Ascending aorta (tissue), 2 donors: ENCODE results near the gene MUC2. TPM values are rescaled to one million over a fixed set of nuclear protein-coding genes. Genes with fewer than 3 reads are reported as not detected.

Source experiments
- DNase-seq, 2 donors: peaks; one replicate each; pipeline ENCODE4 v3.0.0-alpha.2; 2019; ENCODE audit warnings: low spot score in 2 of 2
- H3K27ac ChIP-seq, 2 donors: fragments of 200-600 bp; sonication (generic); one replicate each; pipeline ENCODE4 v1.5.1; 2016 to 2017; ENCODE audit warnings: mild to moderate bottlenecking in 1 of 2
- H3K27me3 ChIP-seq: fragments of 200-600 bp; sonication (generic); one replicate; pipeline ENCODE4 v1.5.1; 2017
- H3K36me3 ChIP-seq, 2 donors: fragments of 200-600 bp; sonication (generic); one replicate each; pipeline ENCODE4 v1.5.1; 2016
- H3K4me1 ChIP-seq, 2 donors: fragments of 200-600 bp; sonication (generic); one replicate each; pipeline ENCODE4 v1.5.1; 2016 to 2017; ENCODE audit warnings: mild to moderate bottlenecking in 1 of 2
- H3K4me3 ChIP-seq, 2 donors: fragments of 200-600 bp; sonication (generic); one replicate each; pipeline ENCODE4 v1.5.1; 2016 to 2017; ENCODE audit warnings: mild to moderate bottlenecking in 1 of 2
- H3K9me3 ChIP-seq, 2 donors: fragments of 200-600 bp; sonication (generic); one replicate each; pipeline ENCODE4 v1.5.1; 2016
- CTCF ChIP-seq, 3 experiments: fragments of 200-600 bp in 2 of 3; fragments of 450-650 bp in 1 of 3; sonication (generic) in 2 of 3; IDR thresholded peaks; one replicate each; pipeline ENCODE4 v1.5.1; 2016 to 2019; ENCODE audit warnings: antibody characterized with exemption in 3 of 3, mild to moderate bottlenecking in 1 of 3, moderate library complexity in 1 of 3
- intact Hi-C: fragments of 100-400 bp; cut with DNase I; formaldehyde crosslinking; loops from one replicate; pipeline ENCODE4 v1.15.1; 2023
- total RNA-seq: library from RNA; depleted of rRNA; stranded (reverse); fragments of >200 nt; gene quantifications from one replicate; pipeline ENCODE4 v1.1.0, GENCODE V29; 2016

MUC2 gene
- total RNA-seq, 1 donor from 2014 or later = 0.11 TPM

DNA sequence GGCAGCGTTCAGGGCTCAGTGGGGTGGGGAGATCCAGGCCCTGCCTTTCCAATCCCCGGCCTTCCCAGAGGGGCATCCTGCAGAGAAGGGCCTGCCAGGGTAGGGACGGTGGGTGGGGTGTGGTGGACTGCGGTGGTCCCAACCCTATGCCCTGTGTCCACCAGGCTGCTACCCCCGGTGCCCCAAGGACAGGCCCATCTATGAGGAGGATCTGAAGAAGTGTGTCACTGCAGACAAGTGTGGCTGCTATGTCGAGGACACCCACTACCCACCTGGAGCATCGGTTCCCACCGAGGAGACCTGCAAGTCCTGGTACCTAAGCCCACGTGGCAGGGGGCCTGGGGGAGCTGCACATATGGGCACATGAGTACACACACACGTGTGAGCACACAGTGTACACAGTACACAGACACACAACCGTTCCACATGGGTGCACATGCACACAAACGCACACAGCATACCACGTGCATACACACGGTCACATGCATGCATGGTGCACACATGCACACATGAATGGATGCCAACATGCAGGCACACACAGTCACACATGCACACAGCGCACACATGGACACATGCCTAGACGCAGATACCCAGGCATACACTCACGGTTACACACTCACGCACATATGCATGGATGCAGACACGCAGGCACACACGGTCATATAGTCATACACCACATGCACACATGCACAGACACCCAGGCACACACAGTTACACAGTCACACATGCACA lies 16.1 kb downstream of the MUC2 start:
- H3K27ac ChIP-seq = no peak overlapping the region
- H3K36me3 ChIP-seq = no peaks in the 10 kb centered on the region
- no peak overlapping the region for H3K4me3 ChIP-seq
- no peak for DNase-seq
- TF ChIP-seq CTCF (IDR thresholded peaks at IDR 0.05) = no peak
- no peaks in the 10 kb centered on the region for H3K9me3 ChIP-seq
- intact Hi-C loops = no loop called here
- no peaks in the 10 kb centered on the region for H3K4me1 ChIP-seq
- H3K27me3 ChIP-seq = no peaks in the 10 kb centered on the region

- H3K4me3 ChIP-seq = no peak overlapping the region
Measured at GRCh38 chr11:1091332-1092083, 16.8 kb downstream of the MUC2 start.

DNA sequence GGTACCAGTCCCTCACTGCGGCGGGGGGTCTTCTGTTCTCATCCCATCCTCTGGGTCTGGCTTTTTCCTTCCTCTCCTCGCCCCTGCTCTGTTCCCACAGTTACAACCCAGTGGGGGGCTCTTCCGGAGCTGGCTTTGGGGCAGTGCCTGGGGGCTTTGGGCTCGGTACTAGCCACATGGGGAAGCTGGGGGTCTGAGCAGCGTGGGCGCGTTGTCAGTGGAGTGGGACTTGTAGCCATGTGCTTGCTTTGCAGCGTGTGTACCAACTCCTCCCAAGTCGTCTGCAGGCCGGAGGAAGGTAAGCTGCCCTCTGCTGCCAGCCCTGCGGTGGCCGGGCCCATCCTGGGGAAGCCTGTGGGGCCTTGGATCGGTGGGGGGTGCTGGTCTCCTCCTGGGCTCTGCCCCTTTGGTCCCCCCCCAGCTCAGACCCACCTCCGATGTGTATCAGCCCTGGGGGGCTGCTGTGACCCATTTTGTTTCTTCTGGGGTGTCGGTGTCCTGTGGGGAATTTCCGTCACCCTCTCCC lies 17.5 kb downstream of the MUC2 start:
- no peak overlapping the region for H3K4me3 ChIP-seq
- intact Hi-C loops = no loop called here
- no peak overlapping the region for H3K27ac ChIP-seq
- no peaks in the 10 kb centered on the region for H3K4me1 ChIP-seq
- no peaks in the 10 kb centered on the region for H3K9me3 ChIP-seq
- no peak for DNase-seq
- no peaks in the 10 kb centered on the region for H3K27me3 ChIP-seq
- H3K36me3 ChIP-seq = no peaks in the 10 kb centered on the region
- no peak for TF ChIP-seq CTCF (IDR thresholded peaks at IDR 0.05)

More at GRCh38 chr11:1091332-1092083, 16.8 kb downstream of the MUC2 start:
- no peak for TF ChIP-seq CTCF (IDR thresholded peaks at IDR 0.05)
- no peaks in the 10 kb centered on the region for H3K36me3 ChIP-seq
- no peaks in the 10 kb centered on the region for H3K9me3 ChIP-seq
- intact Hi-C loops = no loop called here
- DNase-seq = no peak
- H3K27me3 ChIP-seq = no peaks in the 10 kb centered on the region
- H3K27ac ChIP-seq = no peak overlapping the region
- no peaks in the 10 kb centered on the region for H3K4me1 ChIP-seq

GRCh38 chr11:1092919-1093318 lies 18.2 kb downstream of the MUC2 start:
- intact Hi-C loops = no loop called here
- H3K27ac ChIP-seq = no peak overlapping the region
- no peak for TF ChIP-seq CTCF (IDR thresholded peaks at IDR 0.05)
- DNase-seq = no peak
- no peaks in the 10 kb centered on the region for H3K4me1 ChIP-seq
- H3K27me3 ChIP-seq = no peaks in the 10 kb centered on the region
- no peak overlapping the region for H3K4me3 ChIP-seq
- no peaks in the 10 kb centered on the region for H3K9me3 ChIP-seq
- no peaks in the 10 kb centered on the region for H3K36me3 ChIP-seq

DNA sequence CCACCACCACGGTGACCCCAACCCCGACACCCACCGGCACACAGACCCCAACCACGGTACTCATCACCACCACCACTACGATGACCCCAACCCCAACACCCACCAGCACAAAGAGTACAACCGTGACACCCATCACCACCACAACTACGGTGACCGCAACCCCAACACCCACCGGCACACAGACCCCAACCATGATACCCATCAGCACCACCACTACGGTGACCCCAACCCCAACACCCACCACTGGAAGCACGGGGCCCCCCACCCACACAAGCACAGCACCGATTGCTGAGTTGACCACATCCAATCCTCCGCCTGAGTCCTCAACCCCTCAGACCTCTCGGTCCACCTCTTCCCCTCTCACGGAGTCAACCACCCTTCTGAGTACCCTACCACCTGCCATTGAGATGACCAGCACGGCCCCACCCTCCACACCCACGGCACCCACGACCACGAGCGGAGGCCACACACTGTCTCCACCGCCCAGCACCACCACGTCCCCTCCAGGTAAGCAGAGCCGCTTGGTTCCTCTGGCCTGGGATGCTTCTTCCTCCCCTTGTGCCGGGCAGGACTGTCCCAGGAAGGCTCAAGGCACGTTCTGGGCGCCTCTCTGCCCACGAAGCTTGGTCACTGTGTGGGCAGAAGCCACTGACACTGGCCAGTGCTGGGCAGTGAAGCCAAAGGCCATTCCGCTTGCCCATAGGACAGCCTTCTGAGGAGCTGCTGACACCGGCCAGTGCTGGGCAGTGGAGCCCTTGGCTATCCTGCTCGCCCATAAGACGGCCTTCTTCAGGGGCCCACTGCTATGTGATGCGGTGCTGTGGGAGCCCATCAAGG lies 25.1 kb downstream of the MUC2 start:
- Histone ChIP-seq H3K36me3 (no peaks in the 10 kb centered on the region), H3K9me3 (no peaks in the 10 kb centered on the region), H3K27ac (no peak overlapping the region), H3K4me1 (no peaks in the 10 kb centered on the region), H3K4me3 (no peak overlapping the region), H3K27me3 (no peaks in the 10 kb centered on the region)
- no peak for TF ChIP-seq CTCF (IDR thresholded peaks at IDR 0.05)
- intact Hi-C loops = no loop called here
- DNase-seq = no peak
